K562 (cell line): Measurements from ENCODE around the gene EFCAB13. TPM values are rescaled to one million over a fixed set of nuclear protein-coding genes. Genes with fewer than 3 reads are reported as not detected.

Source experiments
- BRCA1 ChIP-seq, 2 experiments: fragments of 450-650 bp in 1 of 2; sonication (generic) in 1 of 2; formaldehyde crosslinking in 1 of 2; IDR thresholded peaks; 2 replicates each; pipeline versions ENCODE4 v1.5.0 to v1.6.1; 2017 to 2020; ENCODE audit warnings: mild to moderate bottlenecking in 1 of 2, missing genetic modification reagents in 1 of 2
- CSDE1 ChIP-seq, 2 experiments: fragments of 450-650 bp; IDR thresholded peaks; 2 replicates each; pipeline ENCODE4 v1.6.1; 2016; ENCODE audit warnings: mild to moderate bottlenecking in 1 of 2
- DPF2 ChIP-seq: fragments of 450-650 bp; IDR thresholded peaks from 2 replicates; pipeline ENCODE4 v1.6.1; 2016
- E2F3 ChIP-seq: fragments of 250-450 bp; sonication (Bioruptor Pico); IDR thresholded peaks from 2 replicates; pipeline ENCODE4 v1.4.0; 2020; ENCODE audit warnings: mild to moderate bottlenecking
- EHMT2 ChIP-seq: fragments of 450-650 bp; IDR thresholded peaks from 2 replicates; pipeline ENCODE4 v1.6.1; 2018; ENCODE audit warnings: antibody characterized with exemption
- FIP1L1 ChIP-seq: fragments of 200-400 bp; formaldehyde crosslinking; IDR thresholded peaks from 2 replicates; pipeline ENCODE4 v1.6.1; 2018; ENCODE audit warnings: mild to moderate bottlenecking, low read depth, low read length; ENCODE audit not compliant: poor library complexity, severe bottlenecking
- HDAC2 ChIP-seq: fragments of 450-650 bp; IDR thresholded peaks from 2 replicates; pipeline ENCODE4 v1.6.1; 2016; ENCODE audit warnings: mild to moderate bottlenecking
- HIVEP1 ChIP-seq: fragments of 250-450 bp; sonication (Bioruptor Pico); IDR thresholded peaks from 2 replicates; pipeline ENCODE4 v1.4.0; 2020; ENCODE audit warnings: mild to moderate bottlenecking
- JUND ChIP-seq, 2 experiments: IDR thresholded peaks; 2 replicates in 1 of 2; 3 replicates in 1 of 2; pipeline ENCODE4 v1.6.1; 2011; ENCODE audit warnings: borderline replicate concordance in 2 of 2, low read depth in 2 of 2, low read length in 2 of 2, improper control_type of control experiment in 1 of 2, missing biosample characterization in 1 of 2, missing genetic modification characterization in 1 of 2, missing genetic modification reagents in 1 of 2
- KDM4B ChIP-seq, 2 experiments: fragments of 450-650 bp in 1 of 2; sonication (generic) in 1 of 2; IDR thresholded peaks; 2 replicates each; pipeline ENCODE4 v1.6.1; 2016 to 2017; ENCODE audit warnings: borderline replicate concordance in 2 of 2, antibody characterized with exemption in 1 of 2, low read depth in 1 of 2, mild to moderate bottlenecking in 1 of 2
- NFIC ChIP-seq: fragments of 450-650 bp; IDR thresholded peaks from 2 replicates; pipeline ENCODE4 v1.6.1; 2017; ENCODE audit warnings: mild to moderate bottlenecking, inconsistent platforms
- POLR2A ChIP-seq: fragments of 450-650 bp; conservative IDR thresholded peaks from 2 replicates; pipeline ENCODE4 v1.6.1; 2016
- POLR2H ChIP-seq: IDR thresholded peaks from 2 replicates; pipeline ENCODE4 v1.6.1; 2016; ENCODE audit warnings: missing genetic modification characterization, low read depth, mild to moderate bottlenecking, control low read depth, missing compliant biosample characterization, moderate library complexity
- RBBP5 ChIP-seq: fragments of 200-600 bp; sonication (generic); IDR thresholded peaks from 2 replicates; pipeline ENCODE4 v1.6.1; 2012; ENCODE audit warnings: borderline replicate concordance, mild to moderate bottlenecking, low read length, control low read depth, inconsistent platforms; ENCODE audit not compliant: insufficient read depth, poor library complexity, severe bottlenecking
- SAP30 ChIP-seq: fragments of 200-600 bp; sonication (generic); IDR thresholded peaks from 2 replicates; pipeline ENCODE4 v1.6.1; 2012; ENCODE audit warnings: borderline replicate concordance, low read depth, mild to moderate bottlenecking, moderate library complexity, low read length, control low read depth, inconsistent platforms; ENCODE audit not compliant: insufficient read depth, poor library complexity, severe bottlenecking
- TAF1 ChIP-seq: IDR thresholded peaks from 2 replicates; pipeline ENCODE4 v1.6.1; 2011; ENCODE audit warnings: mild to moderate bottlenecking, low read length, moderate library complexity; ENCODE audit not compliant: insufficient read depth, control insufficient read depth, severe bottlenecking; ENCODE audit errors: extremely low read depth
- TBL1XR1 ChIP-seq, 2 experiments: IDR thresholded peaks; 2 replicates each; pipeline ENCODE4 v1.6.1; 2012; ENCODE audit warnings: improper control_type of control experiment in 2 of 2, low read length in 2 of 2, mild to moderate bottlenecking in 1 of 2
- TEAD1 ChIP-seq, 2 experiments: fragments of 450-650 bp in 1 of 2; sonication (generic) in 1 of 2; formaldehyde crosslinking; IDR thresholded peaks; 2 replicates each; pipeline versions ENCODE4 v1.4.0 to v1.8.0; 2020 to 2022; ENCODE audit warnings: mild to moderate bottlenecking in 2 of 2, missing genetic modification reagents in 1 of 2
- THRA ChIP-seq: fragments of 450-650 bp; IDR thresholded peaks from 2 replicates; pipeline ENCODE4 v1.6.1; 2017; ENCODE audit warnings: mild to moderate bottlenecking, moderate library complexity
- U2AF1 ChIP-seq: fragments of 200-400 bp; formaldehyde crosslinking; optimal IDR thresholded peaks from 2 replicates; pipeline ENCODE3; 2017; ENCODE audit warnings: mild to moderate bottlenecking, low read depth, low read length, moderate library complexity
- ZHX1 ChIP-seq: fragments of 150-350 bp; conservative IDR thresholded peaks from 2 replicates; pipeline ENCODE4 v1.6.1; 2014; ENCODE audit warnings: low read length
- ZNF583 ChIP-seq: fragments of 250-450 bp; sonication (Bioruptor Pico); IDR thresholded peaks from 2 replicates; pipeline ENCODE4 v1.4.0; 2020
- ZNF589 ChIP-seq: fragments of 200-800 bp; sonication (Bioruptor generic); IDR thresholded peaks from 2 replicates; pipeline ENCODE4 v1.6.1; 2016; ENCODE audit warnings: low read depth, missing genetic modification characterization, missing compliant biosample characterization
- polyA plus RNA-seq, 8 experiments: library from polyadenylated mRNA; depleted of rRNA in 4 of 8; stranded (reverse) in 5 of 8; unstranded in 3 of 8; fragments of >200 nt; fragmentation: Nextera tagmentation in 2 of 8; fragmentation: Illumina TruSeq in 1 of 8; extraction: Ambion mirVana in 2 of 8; extraction: Trizol in 1 of 8; gene quantifications; 2 replicates each; pipeline versions ENCODE4 v1.2.1 to v1.2.3, GENCODE V29; 2011 to 2014; ENCODE audit warnings: inconsistent platforms in 1 of 8, missing spikeins in 1 of 8
- total RNA-seq, 7 experiments: library from RNA; depleted of rRNA in 6 of 7; stranded (reverse); fragments of >200 nt in 6 of 7; fragmentation: Illumina TruSeq in 2 of 7; extraction: Trizol in 2 of 7; gene quantifications; 2 replicates each; pipeline versions ENCODE4 v1.2.1 to v1.2.3, GENCODE V29; 2011 to 2021; ENCODE audit warnings: low replicate concordance in 1 of 7

EFCAB13 gene
- total and polyA plus RNA-seq, 9 of the 15 experiments (the other 6 are each of a cell fraction or from before 2014, with no cell fraction given) = 0.32 to 1.3 (median 0.95) TPM

- TF ChIP-seq THRA (no peak), FIP1L1 (peak; percentile 74), JUND (IDR thresholded peaks at IDR 0.05; ENCODE audit: borderline replicate concordance, low read depth, low read length) (peak; percentile 60), JUND (tag; IDR thresholded peaks at IDR 0.05; ENCODE audit: borderline replicate concordance, low read depth, low read length) (peak; percentile 35; the same call in 1 of the 3 replicates), SAP30 (peak; percentile 56), HDAC2 (peak; percentile 79), TAF1 (peak; percentile 77), KDM4B (IDR thresholded peaks at IDR 0.05; ENCODE audit: borderline replicate concordance in 2 of 2, low read depth in 1 of 2) (peak in 1 of 2 experiments; percentile 34; a peak in 1 of 4 replicates), U2AF1 (peak; percentile 39), BRCA1 (IDR thresholded peaks at IDR 0.05) (no peak), BRCA1 (CRISPR knock-in tag; IDR thresholded peaks at IDR 0.05) (peak; percentile 85; the same call in 1 of the 2 replicates), ZNF583 (CRISPR knock-in tag) (no peak), EHMT2 (peak; percentile 87), ZHX1 (0 out of 2 replicates have a peak, but pooled peaks have one; percentile 33), NFIC (peak; percentile 31; the same call in 1 of the 2 replicates), E2F3 (CRISPR knock-in tag) (peak; percentile 15; the same call in 1 of the 2 replicates), POLR2A (peak; percentile 89), TEAD1 (CRISPR knock-in tag; IDR thresholded peaks at IDR 0.05) (peak in 1 of 2 experiments; percentile 92; a peak in 2 of 4 replicates), ZNF589 (CRISPR knock-in tag) (peak; percentile 84; the same call in 1 of the 2 replicates), CSDE1 (IDR thresholded peaks at IDR 0.05) (peak in 1 of 2 experiments; percentile 74; a peak in 2 of 4 replicates), DPF2 (peak; percentile 27; the same call in 1 of the 2 replicates), HIVEP1 (CRISPR knock-in tag) (0 out of 2 replicates have a peak, but pooled peaks have one; percentile 50), TBL1XR1 (IDR thresholded peaks at IDR 0.05; ENCODE audit: low read length in 2 of 2) (no peak), RBBP5 (peak; percentile 93), POLR2H (tag) (peak; percentile 70)
Measured at GRCh38 chr17:47323382-47324223, at the start of gene EFCAB13 (continued).
